Measurements from ENCODE around the gene CHIC2. TPM values are rescaled to one million over a fixed set of nuclear protein-coding genes. Genes with fewer than 3 reads are reported as not detected.

Gene CHIC2
- total RNA-seq, 1 donor: 74.3 TPM

- no peak for TF ChIP-seq CTCF (IDR thresholded peaks at IDR 0.05; ENCODE audit: insufficient read depth, low read depth, low read length)
- no peak for DNase-seq (ENCODE audit: low read depth)
- H3K4me3 ChIP-seq (ENCODE audit: low read depth, low read length): no peak overlapping the region
Measured at GRCh38 chr4:53994382-53995102, 69.9 kb downstream of the CHIC2 start.

GRCh38 chr4:53992785-53993184 lies 71.6 kb downstream of the CHIC2 start:
- DNase-seq (ENCODE audit: low read depth): peak; percentile 23
- no peak overlapping the region for H3K4me3 ChIP-seq (ENCODE audit: low read depth, low read length)
- TF ChIP-seq CTCF (IDR thresholded peaks at IDR 0.05; ENCODE audit: insufficient read depth, low read depth, low read length): no peak

GRCh38 chr4:53991821-53992220 lies 72.6 kb downstream of the CHIC2 start:
- no peak for DNase-seq (ENCODE audit: low read depth)
- no peak for TF ChIP-seq CTCF (IDR thresholded peaks at IDR 0.05; ENCODE audit: insufficient read depth, low read depth, low read length)
- no peak overlapping the region for H3K4me3 ChIP-seq (ENCODE audit: low read depth, low read length)

- no peak for DNase-seq (ENCODE audit: low read depth)
- no peak for TF ChIP-seq CTCF (IDR thresholded peaks at IDR 0.05; ENCODE audit: insufficient read depth, low read depth, low read length)
- H3K4me3 ChIP-seq (ENCODE audit: low read depth, low read length): no peak overlapping the region
Measured at GRCh38 chr4:53990641-53991040, 73.8 kb downstream of the CHIC2 start.

- H3K4me3 ChIP-seq (ENCODE audit: low read depth, low read length): no peak overlapping the region
- no peak for TF ChIP-seq CTCF (IDR thresholded peaks at IDR 0.05; ENCODE audit: insufficient read depth, low read depth, low read length)
- DNase-seq (ENCODE audit: low read depth): peak; percentile 27
Measured at GRCh38 chr4:53987761-53988171, 76.6 kb downstream of the CHIC2 start.

GRCh38 chr4:53986062-53986461 lies 78.3 kb downstream of the CHIC2 start:
- TF ChIP-seq CTCF (IDR thresholded peaks at IDR 0.05; ENCODE audit: insufficient read depth, low read depth, low read length): no peak
- no peak for DNase-seq (ENCODE audit: low read depth)
- H3K4me3 ChIP-seq (ENCODE audit: low read depth, low read length): no peak overlapping the region

GRCh38 chr4:53981567-53981966 lies 82.8 kb downstream of the CHIC2 start:
- peak; percentile 27 for DNase-seq (ENCODE audit: low read depth)
- no peak for TF ChIP-seq CTCF (IDR thresholded peaks at IDR 0.05; ENCODE audit: insufficient read depth, low read depth, low read length)
- H3K4me3 ChIP-seq (ENCODE audit: low read depth, low read length): no peak overlapping the region

Data from fibroblast of villous mesenchyme (primary cell).